Astrocyte (in vitro differentiated cells and primary cell): ENCODE data around the gene NAT8. TPM values are rescaled to one million over a fixed set of nuclear protein-coding genes. Genes with fewer than 3 reads are reported as not detected.
"Not testable (repeated sequence)": the region's sequence is repeated elsewhere in the genome, so short reads cannot be mapped to it uniquely, and the experiment has no call there.

ENCODE experiments used
- DNase-seq: peaks from one replicate; pipeline ENCODE4 v3.0.0-alpha.2; 2010; ENCODE audit warnings: low read depth
- FAIRE-seq: peaks from 2 replicates; lab custom pipeline; 2011; peaks lifted over from hg19 to GRCh38; lab: Jason Lieb, UNC
- H2AFZ ChIP-seq: 2 replicates; pipeline ENCODE4 v1.6.0; 2012; ENCODE audit warnings: low read depth, low read length, inconsistent platforms
- H3K27ac ChIP-seq: 2 replicates; pipeline ENCODE4 v1.5.1; 2011; ENCODE audit warnings: low read depth, low read length, inconsistent platforms
- H3K27me3 ChIP-seq: 2 replicates; pipeline ENCODE4 v1.6.0; 2011; ENCODE audit warnings: low read length, inconsistent platforms; ENCODE audit not compliant: insufficient read depth
- H3K36me3 ChIP-seq: 2 replicates; pipeline ENCODE4 v1.5.1; 2011; ENCODE audit warnings: low read length, inconsistent platforms; ENCODE audit not compliant: insufficient read depth
- H3K4me1 ChIP-seq: 2 replicates; pipeline ENCODE4 v1.5.1; 2011; ENCODE audit warnings: low read length, inconsistent platforms; ENCODE audit not compliant: insufficient read depth
- H3K4me2 ChIP-seq: 2 replicates; pipeline ENCODE4 v1.6.0; 2012; ENCODE audit warnings: low read length, inconsistent platforms
- H3K4me3 ChIP-seq: 2 replicates; pipeline ENCODE4 v1.5.1; 2011; ENCODE audit warnings: low read depth, mild to moderate bottlenecking, low read length, inconsistent platforms; ENCODE audit not compliant: insufficient read depth
- H3K79me2 ChIP-seq: 2 replicates; pipeline ENCODE4 v1.6.0; 2012; ENCODE audit warnings: mild to moderate bottlenecking, low read length, inconsistent platforms; ENCODE audit not compliant: insufficient read depth
- H3K9ac ChIP-seq: 2 replicates; pipeline ENCODE4 v1.6.0; 2012; ENCODE audit warnings: mild to moderate bottlenecking, low read length, inconsistent platforms
- H3K9me3 ChIP-seq: 2 replicates; pipeline ENCODE4 v1.5.1; 2012; ENCODE audit warnings: low read depth, mild to moderate bottlenecking, low read length, inconsistent platforms; ENCODE audit not compliant: insufficient read depth
- H4K20me1 ChIP-seq: 2 replicates; pipeline ENCODE4 v1.6.0; 2012; ENCODE audit warnings: low read length, inconsistent platforms; ENCODE audit not compliant: insufficient read depth
- H3K27ac Mint-ChIP-seq: one replicate; pipeline ENCODE4 v1.8.0; 2021; ENCODE audit warnings: mild to moderate bottlenecking, mixed read lengths; ENCODE audit not compliant: unreplicated experiment
- H3K27me3 Mint-ChIP-seq: one replicate; pipeline ENCODE4 v1.8.0; 2021; ENCODE audit warnings: low read depth, mixed read lengths; ENCODE audit not compliant: unreplicated experiment
- H3K36me3 Mint-ChIP-seq: one replicate; pipeline ENCODE4 v1.8.0; 2021; ENCODE audit warnings: low read depth, mixed read lengths; ENCODE audit not compliant: unreplicated experiment
- H3K4me1 Mint-ChIP-seq: one replicate; pipeline ENCODE4 v1.8.0; 2021; ENCODE audit warnings: low read depth, mixed read lengths; ENCODE audit not compliant: unreplicated experiment
- H3K4me3 Mint-ChIP-seq: one replicate; pipeline ENCODE4 v1.8.0; 2021; ENCODE audit warnings: mild to moderate bottlenecking, moderate library complexity, mixed read lengths; ENCODE audit not compliant: unreplicated experiment
- H3K9me3 Mint-ChIP-seq: one replicate; pipeline ENCODE4 v1.8.0; 2021; ENCODE audit warnings: mild to moderate bottlenecking, mixed read lengths; ENCODE audit not compliant: unreplicated experiment
- EZH2 ChIP-seq: IDR thresholded peaks from 2 replicates; pipeline ENCODE4 v1.6.1; 2012; ENCODE audit warnings: mild to moderate bottlenecking, low read length, inconsistent platforms; ENCODE audit not compliant: insufficient read depth
- total RNA-seq: library from RNA; stranded (reverse); gene quantifications from 2 replicates; pipeline ENCODE4 v1.2.1, GENCODE V29; 2021
- TF ChIP-seq, protein P1 (sequence below): IDR thresholded peaks from 2 replicates; pipeline ENCODE4 v1.5.1; 2011; ENCODE audit warnings: low read depth, mild to moderate bottlenecking, inconsistent platforms, low read length, moderate library complexity; ENCODE audit not compliant: insufficient read depth

The NAT8 gene
- total RNA-seq, 1 donor from 2014 or later = not detected

GRCh38 chr2:73603099-73603588 is 39.1 kb downstream of the NAT8 start:
- H3K27ac Mint-ChIP-seq, H3K9me3 ChIP-seq, H4K20me1 ChIP-seq, H3K4me3 ChIP-seq, H3K36me3 ChIP-seq, H3K4me1 Mint-ChIP-seq, H3K4me1 ChIP-seq, H3K9me3 Mint-ChIP-seq, H3K4me3 Mint-ChIP-seq, H3K27me3 Mint-ChIP-seq, H2AFZ ChIP-seq, H3K9ac ChIP-seq, H3K27me3 ChIP-seq, H3K79me2 ChIP-seq: not testable (repeated sequence)
- FAIRE-seq (peak; percentile 34), DNase-seq (peak; percentile 78)
- H3K4me2 ChIP-seq = peak overlapping the region; percentile 11
- peak overlapping the region; percentile 19 for H3K27ac ChIP-seq
- H3K36me3 Mint-ChIP-seq = peaks cover 13% of the 10 kb centered on the region

- Histone ChIP-seq H3K79me2 (no peaks in the 10 kb centered on the region), H3K9ac (no peak overlapping the region), H3K27me3 (no peaks in the 10 kb centered on the region), H3K9me3 (no peaks in the 10 kb centered on the region), H2AFZ (no peak overlapping the region), H3K4me3 (no peak overlapping the region), H3K27ac (no peak overlapping the region), H3K36me3 (no peaks in the 10 kb centered on the region), H3K4me1 (peaks cover 5% of the 10 kb centered on the region), H3K4me2 (no peak overlapping the region), H4K20me1 (no peaks in the 10 kb centered on the region)
- Mint-ChIP-seq H3K27me3 (no peaks in the 10 kb centered on the region), H3K4me1 (no peaks in the 10 kb centered on the region), H3K36me3 (peaks cover 6% of the 10 kb centered on the region), H3K4me3 (no peak overlapping the region), H3K9me3 (no peaks in the 10 kb centered on the region), H3K27ac (no peak overlapping the region)
- FAIRE-seq (no peak), DNase-seq (no peak)
- TF ChIP-seq, protein P1, sequence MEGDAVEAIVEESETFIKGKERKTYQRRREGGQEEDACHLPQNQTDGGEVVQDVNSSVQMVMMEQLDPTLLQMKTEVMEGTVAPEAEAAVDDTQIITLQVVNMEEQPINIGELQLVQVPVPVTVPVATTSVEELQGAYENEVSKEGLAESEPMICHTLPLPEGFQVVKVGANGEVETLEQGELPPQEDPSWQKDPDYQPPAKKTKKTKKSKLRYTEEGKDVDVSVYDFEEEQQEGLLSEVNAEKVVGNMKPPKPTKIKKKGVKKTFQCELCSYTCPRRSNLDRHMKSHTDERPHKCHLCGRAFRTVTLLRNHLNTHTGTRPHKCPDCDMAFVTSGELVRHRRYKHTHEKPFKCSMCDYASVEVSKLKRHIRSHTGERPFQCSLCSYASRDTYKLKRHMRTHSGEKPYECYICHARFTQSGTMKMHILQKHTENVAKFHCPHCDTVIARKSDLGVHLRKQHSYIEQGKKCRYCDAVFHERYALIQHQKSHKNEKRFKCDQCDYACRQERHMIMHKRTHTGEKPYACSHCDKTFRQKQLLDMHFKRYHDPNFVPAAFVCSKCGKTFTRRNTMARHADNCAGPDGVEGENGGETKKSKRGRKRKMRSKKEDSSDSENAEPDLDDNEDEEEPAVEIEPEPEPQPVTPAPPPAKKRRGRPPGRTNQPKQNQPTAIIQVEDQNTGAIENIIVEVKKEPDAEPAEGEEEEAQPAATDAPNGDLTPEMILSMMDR = no peak
- TF ChIP-seq EZH2 = no peak
Observed at GRCh38 chr2:73601780-73602179, 40.4 kb downstream of the NAT8 start.

- H3K4me1 ChIP-seq = peaks cover 8% of the 10 kb centered on the region
- peak overlapping the region; percentile 14 for H3K4me2 ChIP-seq
- H3K36me3 Mint-ChIP-seq = peaks cover 1% of the 10 kb centered on the region
- H2AFZ ChIP-seq = no peak overlapping the region
- no peaks in the 10 kb centered on the region for H3K27me3 ChIP-seq
- H3K9ac ChIP-seq = no peak overlapping the region
- no peaks in the 10 kb centered on the region for H4K20me1 ChIP-seq
- peak; percentile 14 for DNase-seq
- H3K27ac Mint-ChIP-seq = no peak overlapping the region
- peaks cover 3% of the 10 kb centered on the region for H3K4me1 Mint-ChIP-seq
- H3K4me3 Mint-ChIP-seq = no peak overlapping the region
- no peaks in the 10 kb centered on the region for H3K9me3 ChIP-seq
- no peak overlapping the region for H3K4me3 ChIP-seq
- no peaks in the 10 kb centered on the region for H3K79me2 ChIP-seq
- no peaks in the 10 kb centered on the region for H3K27me3 Mint-ChIP-seq
- H3K27ac ChIP-seq = no peak overlapping the region
- FAIRE-seq = no peak
- H3K36me3 ChIP-seq = no peaks in the 10 kb centered on the region
- TF ChIP-seq, protein P1 = no peak
- no peak for TF ChIP-seq EZH2
- H3K9me3 Mint-ChIP-seq = no peaks in the 10 kb centered on the region
Observed at GRCh38 chr2:73594251-73594650, 48.0 kb downstream of the NAT8 start.
